Nephron progenitor cell (in vitro differentiated cells): ENCODE measurements around the gene TIMM17B.
A peak's percentile ranks its signal among the peaks of the same experiment; 100 is the strongest.
"Not testable (repeated sequence)": the region's sequence is repeated elsewhere in the genome, so short reads cannot be mapped to it uniquely, and the experiment has no call there.

ENCODE experiments used
- DNase-seq: peaks from one replicate; pipeline ENCODE4 v3.0.0; 2021
- H3K27ac Mint-ChIP-seq: 2 replicates; pipeline ENCODE4 v1.8.0; 2021; ENCODE audit warnings: mild to moderate bottlenecking, moderate library complexity, mixed read lengths
- H3K27me3 Mint-ChIP-seq: 2 replicates; pipeline ENCODE4 v1.8.0; 2021; ENCODE audit warnings: mild to moderate bottlenecking, low read depth, mixed read lengths; ENCODE audit not compliant: poor library complexity
- H3K36me3 Mint-ChIP-seq: 2 replicates; pipeline ENCODE4 v1.8.0; 2021; ENCODE audit warnings: low read depth, mixed read lengths
- H3K4me1 Mint-ChIP-seq: 2 replicates; pipeline ENCODE4 v1.8.0; 2021; ENCODE audit warnings: mixed read lengths
- H3K4me3 Mint-ChIP-seq: 2 replicates; pipeline ENCODE4 v1.8.0; 2021; ENCODE audit warnings: mild to moderate bottlenecking, moderate library complexity, mixed read lengths
- H3K9me3 Mint-ChIP-seq: 2 replicates; pipeline ENCODE4 v1.8.0; 2021; ENCODE audit warnings: mild to moderate bottlenecking, moderate library complexity, mixed read lengths
- TF ChIP-seq, protein P1 (sequence below): fragments of 200-600 bp; sonication (generic); IDR thresholded peaks from 2 replicates; pipeline ENCODE4 v1.5.0; 2021; ENCODE audit warnings: antibody characterized with exemption

Gene TIMM17B

GRCh38 chrX:48893556-48894348, 3.8 kb downstream of the TIMM17B start:
- DNase-seq: no peak
- Mint-ChIP-seq H3K36me3 (peaks cover 14% of the 10 kb centered on the region), H3K4me1 (peaks cover 49% of the 10 kb centered on the region), H3K27me3 (peaks cover 13% of the 10 kb centered on the region), H3K27ac (no peak overlapping the region), H3K9me3 (peaks cover 48% of the 10 kb centered on the region), H3K4me3 (no peak overlapping the region)
- TF ChIP-seq, protein P1, sequence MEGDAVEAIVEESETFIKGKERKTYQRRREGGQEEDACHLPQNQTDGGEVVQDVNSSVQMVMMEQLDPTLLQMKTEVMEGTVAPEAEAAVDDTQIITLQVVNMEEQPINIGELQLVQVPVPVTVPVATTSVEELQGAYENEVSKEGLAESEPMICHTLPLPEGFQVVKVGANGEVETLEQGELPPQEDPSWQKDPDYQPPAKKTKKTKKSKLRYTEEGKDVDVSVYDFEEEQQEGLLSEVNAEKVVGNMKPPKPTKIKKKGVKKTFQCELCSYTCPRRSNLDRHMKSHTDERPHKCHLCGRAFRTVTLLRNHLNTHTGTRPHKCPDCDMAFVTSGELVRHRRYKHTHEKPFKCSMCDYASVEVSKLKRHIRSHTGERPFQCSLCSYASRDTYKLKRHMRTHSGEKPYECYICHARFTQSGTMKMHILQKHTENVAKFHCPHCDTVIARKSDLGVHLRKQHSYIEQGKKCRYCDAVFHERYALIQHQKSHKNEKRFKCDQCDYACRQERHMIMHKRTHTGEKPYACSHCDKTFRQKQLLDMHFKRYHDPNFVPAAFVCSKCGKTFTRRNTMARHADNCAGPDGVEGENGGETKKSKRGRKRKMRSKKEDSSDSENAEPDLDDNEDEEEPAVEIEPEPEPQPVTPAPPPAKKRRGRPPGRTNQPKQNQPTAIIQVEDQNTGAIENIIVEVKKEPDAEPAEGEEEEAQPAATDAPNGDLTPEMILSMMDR: no peak

DNA sequence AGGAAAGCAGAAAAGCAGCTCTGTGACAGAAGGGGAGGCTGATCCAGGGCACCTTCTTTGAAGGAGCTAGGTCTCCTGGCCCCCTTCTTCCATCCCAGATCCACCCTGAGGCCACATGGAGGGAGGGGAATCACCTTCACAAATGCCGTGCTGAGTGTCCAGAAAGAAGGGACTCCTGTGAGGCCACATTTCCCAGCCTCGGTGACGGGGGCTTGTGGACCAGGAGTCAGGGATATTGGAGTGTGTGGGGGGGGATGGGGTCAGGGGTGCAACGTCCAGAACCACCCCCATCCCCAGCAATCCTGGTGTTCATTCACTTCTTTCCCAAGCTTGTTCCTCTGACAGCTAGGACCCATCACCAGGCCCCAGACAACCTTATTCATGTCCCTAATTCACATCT, 4.7 kb downstream of the TIMM17B start:
- TF ChIP-seq, protein P1: no peak
- peak overlapping the region; percentile 75 for H3K4me3 Mint-ChIP-seq
- no peak for DNase-seq
- peaks cover 13% of the 10 kb centered on the region for H3K27me3 Mint-ChIP-seq
- peaks cover 43% of the 10 kb centered on the region for H3K4me1 Mint-ChIP-seq
- no peak overlapping the region for H3K27ac Mint-ChIP-seq
- peaks cover 42% of the 10 kb centered on the region for H3K9me3 Mint-ChIP-seq
- H3K36me3 Mint-ChIP-seq: peaks cover 14% of the 10 kb centered on the region

- DNase-seq: peak; percentile 81
- TF ChIP-seq, protein P1: peak; percentile 39
- H3K27me3 Mint-ChIP-seq: peaks cover 14% of the 10 kb centered on the region
- peaks cover 38% of the 10 kb centered on the region for H3K4me1 Mint-ChIP-seq
- peaks cover 48% of the 10 kb centered on the region for H3K9me3 Mint-ChIP-seq
- no peak overlapping the region for H3K27ac Mint-ChIP-seq
- H3K4me3 Mint-ChIP-seq: peak overlapping the region; percentile 75
- peaks cover 14% of the 10 kb centered on the region for H3K36me3 Mint-ChIP-seq
These were observed 5.9 kb downstream of the TIMM17B start for GRCh38 chrX:48891402-48892288.

GRCh38 chrX:48890934-48891401, 6.6 kb downstream of the TIMM17B start:
- Mint-ChIP-seq H3K4me1 (peaks cover 33% of the 10 kb centered on the region), H3K9me3 (peaks cover 50% of the 10 kb centered on the region), H3K27me3 (peaks cover 14% of the 10 kb centered on the region), H3K36me3 (peaks cover 14% of the 10 kb centered on the region), H3K4me3 (peak overlapping the region; percentile 83), H3K27ac (no peak overlapping the region)
- TF ChIP-seq, protein P1: no peak
- DNase-seq: peak; percentile 23

GRCh38 chrX:48890296-48890925, 7.2 kb downstream of the TIMM17B start:
- no peak for DNase-seq
- H3K27me3 Mint-ChIP-seq: peaks cover 14% of the 10 kb centered on the region
- peaks cover 48% of the 10 kb centered on the region for H3K9me3 Mint-ChIP-seq
- TF ChIP-seq, protein P1: no peak
- peaks cover 29% of the 10 kb centered on the region for H3K4me1 Mint-ChIP-seq
- peaks cover 12% of the 10 kb centered on the region for H3K36me3 Mint-ChIP-seq
- H3K4me3 Mint-ChIP-seq: peak overlapping the region; percentile 83
- H3K27ac Mint-ChIP-seq: no peak overlapping the region

DNA sequence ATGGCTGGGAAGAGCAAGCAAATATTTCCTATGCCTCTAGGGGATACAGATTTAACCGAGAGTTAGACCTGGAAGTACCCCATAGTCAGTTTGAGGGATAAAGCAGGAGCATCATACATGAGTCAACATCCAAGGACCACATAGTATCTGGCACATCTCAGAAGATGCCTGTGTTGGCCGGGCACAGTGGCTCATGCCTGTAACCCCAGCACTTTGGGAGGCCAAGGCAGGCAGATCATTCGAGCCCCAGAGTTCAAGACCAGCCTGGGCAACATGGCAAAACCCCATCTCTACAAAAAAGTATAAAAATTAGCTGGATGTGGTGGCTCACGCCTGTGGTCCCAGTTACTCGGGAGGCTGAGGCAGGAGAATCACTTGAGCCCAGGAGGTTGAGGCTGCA, 11.0 kb downstream of the TIMM17B start:
- H3K36me3 Mint-ChIP-seq: not testable (repeated sequence)
- peaks cover 17% of the 10 kb centered on the region for H3K4me1 Mint-ChIP-seq

More for the DNA sequence above, 11.0 kb downstream of the TIMM17B start:
- Mint-ChIP-seq H3K9me3 (peaks cover 52% of the 10 kb centered on the region), H3K27me3 (peaks cover 22% of the 10 kb centered on the region)
- not testable (repeated sequence) for DNase-seq, H3K4me3 Mint-ChIP-seq, H3K27ac Mint-ChIP-seq
